Endothelial cell of umbilical vein (primary cell): ENCODE measurements around the gene CHST8. TPM values are rescaled to one million over a fixed set of nuclear protein-coding genes. Genes with fewer than 3 reads are reported as not detected.

ENCODE experiments used
- BruUV-seq: library from RNA; stranded (reverse); fragments of 400-500 nt; replicated peaks from 2 replicates; lab custom pipeline; 2021; lab: Mats Ljungman, UMichigan
- CTCF ChIA-PET: fragments of 300-600, 350-600 bp; sonication (Branson Sonifier 250); formaldehyde crosslinking; loops from one replicate; lab custom pipeline; 2021; ENCODE audit warnings: antibody characterized with exemption, inconsistent platforms; lab: Charles Lee
- POLR2A ChIA-PET: fragments of 300-600, 350-600 bp; sonication (Branson Sonifier 250); formaldehyde crosslinking; loops from one replicate; lab custom pipeline; 2021; ENCODE audit warnings: antibody characterized with exemption, inconsistent platforms; lab: Charles Lee
- DNase-seq: peaks from one replicate; pipeline ENCODE4 v3.0.0-alpha.2; 2011; ENCODE audit warnings: low read depth, low spot score
- FAIRE-seq: peaks from 2 replicates; lab custom pipeline; 2011; peaks lifted over from hg19 to GRCh38; lab: Jason Lieb, UNC
- H2AFZ ChIP-seq: 2 replicates; pipeline ENCODE4 v1.6.0; 2012; ENCODE audit warnings: low read depth, low read length, control low read depth, inconsistent platforms
- H3K27ac ChIP-seq: 2 replicates; pipeline ENCODE4 v1.5.1; 2011; ENCODE audit warnings: low read depth, mild to moderate bottlenecking, control low read depth, low read length, moderate library complexity; ENCODE audit not compliant: insufficient read depth
- H3K27me3 ChIP-seq, 2 experiments: 2 replicates each; pipeline versions ENCODE4 v1.6.0 to v1.6.1; 2011; ENCODE audit warnings: low read length in 2 of 2, mixed read lengths in 1 of 2; ENCODE audit not compliant: control insufficient read depth in 2 of 2, insufficient read depth in 2 of 2
- H3K36me3 ChIP-seq, 2 experiments: 2 replicates in 1 of 2; 3 replicates in 1 of 2; pipeline ENCODE4 v1.5.1; 2011; ENCODE audit warnings: low read length in 2 of 2, mild to moderate bottlenecking in 1 of 2, moderate library complexity in 1 of 2; ENCODE audit not compliant: control insufficient read depth in 2 of 2, insufficient read depth in 2 of 2; ENCODE audit errors: extremely low read depth in 1 of 2
- H3K4me1 ChIP-seq: 3 replicates; pipeline ENCODE4 v1.5.1; 2011; ENCODE audit warnings: mild to moderate bottlenecking, low read length; ENCODE audit not compliant: control insufficient read depth, insufficient read depth; ENCODE audit errors: extremely low read depth
- H3K4me2 ChIP-seq: 2 replicates; pipeline ENCODE4 v1.6.1; 2011; ENCODE audit warnings: low read length, control low read depth, mixed read lengths; ENCODE audit not compliant: insufficient read depth
- H3K4me3 ChIP-seq, 3 experiments: fragments of 200-600 bp in 1 of 3; sonication (generic), shearing (Covaris generic) in 1 of 3; replicated peaks in 1 of 3; 2 replicates each; pipeline ENCODE4 v1.5.1; 2011 to 2016; ENCODE audit warnings: control low read depth in 3 of 3, low read length in 3 of 3, mild to moderate bottlenecking in 2 of 3, inconsistent platforms in 1 of 3, low read depth in 1 of 3, moderate library complexity in 1 of 3; ENCODE audit not compliant: insufficient read depth in 1 of 3
- H3K79me2 ChIP-seq: 2 replicates; pipeline ENCODE4 v1.6.0; 2012; ENCODE audit warnings: low read length, inconsistent platforms; ENCODE audit not compliant: control insufficient read depth, insufficient read depth
- H3K9ac ChIP-seq: replicated peaks from 2 replicates; pipeline ENCODE3; 2011; ENCODE audit warnings: low read length, control low read depth; ENCODE audit not compliant: insufficient read depth; ENCODE audit errors: extremely low read depth
- H3K9me1 ChIP-seq: replicated peaks from 3 replicates; pipeline ENCODE4 v1.6.0; 2011; ENCODE audit warnings: mild to moderate bottlenecking, low read length; ENCODE audit not compliant: control insufficient read depth, insufficient read depth; ENCODE audit errors: extremely low read depth
- H3K9me3 ChIP-seq: replicated peaks from 2 replicates; pipeline ENCODE4 v1.5.1; 2012; ENCODE audit warnings: low read length, inconsistent platforms; ENCODE audit not compliant: control insufficient read depth, insufficient read depth
- H4K20me1 ChIP-seq: replicated peaks from 2 replicates; pipeline ENCODE3; 2011; ENCODE audit warnings: mild to moderate bottlenecking, low read length; ENCODE audit not compliant: control insufficient read depth, insufficient read depth; ENCODE audit errors: extremely low read depth
- EZH2 ChIP-seq: IDR thresholded peaks from 2 replicates; pipeline ENCODE4 v1.6.1; 2012; ENCODE audit warnings: borderline replicate concordance, low read depth, mild to moderate bottlenecking, moderate library complexity, low read length, inconsistent platforms; ENCODE audit not compliant: severe bottlenecking
- FOS ChIP-seq: IDR thresholded peaks from 2 replicates; pipeline ENCODE4 v1.6.1; 2011; ENCODE audit warnings: mild to moderate bottlenecking, low read length, moderate library complexity, borderline replicate concordance; ENCODE audit not compliant: insufficient read depth
- GATA2 ChIP-seq: IDR thresholded peaks from 2 replicates; pipeline ENCODE4 v1.7.0; 2011; ENCODE audit warnings: low read depth, mild to moderate bottlenecking, moderate library complexity, mixed read lengths, low read length; ENCODE audit not compliant: insufficient read length, insufficient read depth
- JUN ChIP-seq: IDR thresholded peaks from 2 replicates; pipeline ENCODE4 v1.6.1; 2011; ENCODE audit warnings: borderline replicate concordance, low read depth; ENCODE audit not compliant: insufficient read length, insufficient read depth
- MYC ChIP-seq: IDR thresholded peaks from one replicate; pipeline ENCODE4 v1.6.1; 2011; ENCODE audit warnings: mild to moderate bottlenecking, low read depth, low read length
- POLR2A ChIP-seq: IDR thresholded peaks from 2 replicates; pipeline ENCODE4 v1.6.1; 2012; ENCODE audit warnings: low read depth, mild to moderate bottlenecking, control low read depth, low read length
- POLR2AphosphoS5 ChIP-seq: IDR thresholded peaks from 2 replicates; pipeline ENCODE4 v1.6.1; 2012; ENCODE audit warnings: low read depth, mild to moderate bottlenecking, control low read depth, low read length, moderate library complexity; ENCODE audit not compliant: insufficient read depth
- dilution Hi-C: fragments of 300-500 bp; cut with MboI; formaldehyde crosslinking; loops from one replicate; pipeline ENCODE4 v1.15.0; 2019; ENCODE audit warnings: low sequenced_read_pairs; ENCODE audit not compliant: extremely low pct_ligation_motif_present
- intact Hi-C: fragments of 100-400 bp; cut with micrococcal nuclease; formaldehyde crosslinking; loops from one replicate; pipeline ENCODE4 v1.10.0; 2022
- polyA plus RNA-seq, 4 experiments: library from polyadenylated mRNA; depleted of rRNA in 3 of 4; stranded (reverse) in 3 of 4; unstranded in 1 of 4; fragments of >200 nt; gene quantifications; 2 replicates each; pipeline versions ENCODE4 v1.2.1 to v1.2.3, GENCODE V29; 2011 to 2012; ENCODE audit warnings: missing spikeins in 1 of 4
- total RNA-seq: library from RNA; stranded (reverse); gene quantifications from 2 replicates; pipeline ENCODE4 v1.2.3, GENCODE V29; 2021
- TF ChIP-seq, protein P1 (sequence below): IDR thresholded peaks from 2 replicates; pipeline ENCODE4 v1.6.1; 2011; ENCODE audit not compliant: insufficient read depth, insufficient read length
- TF ChIP-seq, protein P2 (sequence below), 2 donors: IDR thresholded peaks; 1 replicate in 1 of 2; 2 replicates in 1 of 2; pipeline ENCODE4 v1.5.1; 2011; ENCODE audit warnings: low read length in 2 of 2, mild to moderate bottlenecking in 2 of 2, moderate library complexity in 2 of 2, control low read depth in 1 of 2, inconsistent platforms in 1 of 2, low read depth in 1 of 2; ENCODE audit not compliant: insufficient read depth in 1 of 2; ENCODE audit errors: extremely low read depth in 1 of 2

Gene CHST8
- total and polyA plus RNA-seq, 2 donors (not counting 3 experiments of a cell fraction or from before 2014, with no cell fraction given), result not detected

DNA sequence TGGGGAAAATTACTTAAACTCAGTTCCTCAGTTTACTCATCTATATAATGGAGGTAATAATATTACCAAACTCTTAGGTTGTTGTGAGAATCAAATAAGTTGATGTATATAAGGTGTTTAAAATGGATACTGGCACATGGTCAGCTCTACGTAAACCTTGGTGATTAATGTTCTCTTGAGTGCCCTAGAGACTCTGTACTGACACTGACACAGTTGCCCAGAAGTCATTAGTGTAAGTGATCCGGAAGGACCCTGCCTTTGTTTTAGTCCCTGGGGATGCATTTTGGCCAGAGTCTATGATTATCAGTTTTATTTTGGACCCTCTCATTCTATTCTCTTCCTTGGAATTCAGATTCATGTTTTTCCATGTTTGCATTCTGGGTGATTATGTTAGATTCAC, 31.9 kb downstream of the CHST8 start:
- TF ChIP-seq EZH2, result no peak
- Histone ChIP-seq H2AFZ (no peak overlapping the region), H3K36me3 (no peaks in the 10 kb centered on the region), H3K9ac (no peak overlapping the region), H4K20me1 (no peaks in the 10 kb centered on the region), H3K4me1 (no peaks in the 10 kb centered on the region), H3K9me3 (no peaks in the 10 kb centered on the region), H3K4me2 (no peak overlapping the region), H3K79me2 (no peaks in the 10 kb centered on the region), H3K4me3 (no peak overlapping the region), H3K27me3 (no peaks in the 10 kb centered on the region), H3K27ac (no peak overlapping the region), H3K9me1 (no peaks in the 10 kb centered on the region)
- ChIA-PET POLR2A (no interaction called here), CTCF (interaction anchor here (1.1 to 1.8 kb wide), 2 partner anchors 222 to 223 kb away, joined by 3 to 6 read pairs; no protein-coding TSS in a partner anchor)
- intact Hi-C loops (no loop called here), dilution Hi-C loops (no loop called here)
- DNase-seq (no peak), FAIRE-seq (no peak)
- no TSS peak for BruUV-seq

DNA sequence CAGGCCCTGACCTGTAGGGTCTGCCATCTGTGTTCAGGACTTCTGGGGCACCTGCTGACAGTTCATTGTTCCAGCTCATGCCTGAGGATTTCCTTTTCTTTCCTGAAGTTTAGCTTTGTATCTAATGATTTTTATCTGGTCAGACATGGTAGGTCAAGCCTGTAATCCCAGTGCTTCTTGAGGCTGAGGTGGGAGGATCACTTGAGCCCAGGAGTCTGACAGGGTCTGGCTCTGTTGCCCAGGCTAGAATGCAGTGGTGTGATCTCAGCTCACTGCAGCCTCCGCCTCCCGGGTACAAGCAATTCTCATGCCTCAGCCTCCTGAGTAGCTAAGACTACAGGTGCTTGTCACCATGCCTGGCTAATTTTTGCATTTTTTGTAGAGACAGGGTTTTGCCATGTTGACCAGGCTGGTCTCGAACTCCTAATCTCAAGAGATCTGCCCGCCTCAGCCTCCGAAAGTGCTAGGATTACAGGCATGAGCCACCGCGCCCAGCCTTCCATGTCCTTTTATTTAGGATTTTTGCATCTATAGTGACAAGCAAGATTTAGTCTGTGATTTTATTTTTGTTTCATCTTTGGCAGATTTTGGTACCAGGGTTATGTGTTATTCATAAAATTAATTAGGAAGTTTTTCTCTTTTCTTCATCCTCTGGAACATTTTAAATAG, 33.2 kb downstream of the CHST8 start:
- H3K9me3 ChIP-seq, result no peaks in the 10 kb centered on the region
- DNase-seq (no peak), FAIRE-seq (no peak)
- TF ChIP-seq GATA2 (no peak), FOS (no peak), EZH2 (no peak), JUN (no peak), POLR2A (no peak), POLR2AphosphoS5 (no peak), MYC (no peak)
- TF ChIP-seq, protein P1, sequence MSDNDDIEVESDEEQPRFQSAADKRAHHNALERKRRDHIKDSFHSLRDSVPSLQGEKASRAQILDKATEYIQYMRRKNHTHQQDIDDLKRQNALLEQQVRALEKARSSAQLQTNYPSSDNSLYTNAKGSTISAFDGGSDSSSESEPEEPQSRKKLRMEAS, result no peak
- TF ChIP-seq, protein P2, sequence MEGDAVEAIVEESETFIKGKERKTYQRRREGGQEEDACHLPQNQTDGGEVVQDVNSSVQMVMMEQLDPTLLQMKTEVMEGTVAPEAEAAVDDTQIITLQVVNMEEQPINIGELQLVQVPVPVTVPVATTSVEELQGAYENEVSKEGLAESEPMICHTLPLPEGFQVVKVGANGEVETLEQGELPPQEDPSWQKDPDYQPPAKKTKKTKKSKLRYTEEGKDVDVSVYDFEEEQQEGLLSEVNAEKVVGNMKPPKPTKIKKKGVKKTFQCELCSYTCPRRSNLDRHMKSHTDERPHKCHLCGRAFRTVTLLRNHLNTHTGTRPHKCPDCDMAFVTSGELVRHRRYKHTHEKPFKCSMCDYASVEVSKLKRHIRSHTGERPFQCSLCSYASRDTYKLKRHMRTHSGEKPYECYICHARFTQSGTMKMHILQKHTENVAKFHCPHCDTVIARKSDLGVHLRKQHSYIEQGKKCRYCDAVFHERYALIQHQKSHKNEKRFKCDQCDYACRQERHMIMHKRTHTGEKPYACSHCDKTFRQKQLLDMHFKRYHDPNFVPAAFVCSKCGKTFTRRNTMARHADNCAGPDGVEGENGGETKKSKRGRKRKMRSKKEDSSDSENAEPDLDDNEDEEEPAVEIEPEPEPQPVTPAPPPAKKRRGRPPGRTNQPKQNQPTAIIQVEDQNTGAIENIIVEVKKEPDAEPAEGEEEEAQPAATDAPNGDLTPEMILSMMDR (IDR thresholded peaks at IDR 0.05; ENCODE audit: extremely low read depth in 1 of 2, insufficient read depth in 1 of 2, low read depth in 1 of 2, low read length in 2 of 2), result no peak
- no peak overlapping the region for H2AFZ ChIP-seq
- no peaks in the 10 kb centered on the region for H3K9me1 ChIP-seq
- dilution Hi-C loops (no loop called here), intact Hi-C loops (no loop called here)
- no peak overlapping the region for H3K27ac ChIP-seq
- no peaks in the 10 kb centered on the region for H3K79me2 ChIP-seq
- POLR2A ChIA-PET, result no interaction called here
- no peak overlapping the region for H3K9ac ChIP-seq
- no peaks in the 10 kb centered on the region for H3K4me1 ChIP-seq
- H4K20me1 ChIP-seq, result no peaks in the 10 kb centered on the region
- CTCF ChIA-PET, result interaction anchor here (1.8 kb wide), 1 partner anchor 224 kb away, joined by 6 read pairs; no protein-coding TSS in a partner anchor
- no peaks in the 10 kb centered on the region for H3K27me3 ChIP-seq
- BruUV-seq, result no TSS peak
- H3K4me2 ChIP-seq, result no peak overlapping the region
- no peaks in the 10 kb centered on the region for H3K36me3 ChIP-seq
- H3K4me3 ChIP-seq, result no peak overlapping the region
